Measurements from ENCODE around the gene TMEM132E.

TMEM132E gene

DNA sequence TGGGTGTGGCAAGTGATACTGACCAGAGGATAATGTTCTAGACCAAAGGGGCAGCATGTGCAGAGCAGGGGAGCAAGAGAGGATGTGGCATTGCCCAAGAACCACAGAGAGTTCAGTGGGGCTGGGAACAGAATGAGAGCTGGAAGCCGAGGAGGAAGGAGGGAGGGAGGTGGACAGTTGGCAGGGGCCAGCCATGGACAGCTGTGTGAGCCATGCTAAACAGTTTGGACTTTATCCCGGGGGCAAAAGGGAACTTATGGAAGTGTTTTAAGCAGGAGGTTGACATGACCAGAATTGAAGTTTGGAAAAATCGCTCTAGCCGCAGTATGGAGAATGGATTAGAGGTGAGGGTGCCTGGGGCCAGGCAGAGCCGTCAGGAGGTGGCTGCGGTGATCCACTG is 29.4 kb upstream of the TMEM132E start:
- H3K9me3 ChIP-seq (ENCODE audit: control insufficient read depth, insufficient read depth, low read length): no peaks in the 10 kb centered on the region
- H3K27ac ChIP-seq (ENCODE audit: low read length): no peak overlapping the region
- no CpG with 5 or more reads among the region's 6 CpGs for WGBS (ENCODE audit: insufficient coverage, insufficient read length)
- DNase-seq (ENCODE audit: low read depth, low spot score): no peak
- H3K4me3 ChIP-seq (ENCODE audit: low read length): no peak overlapping the region
- no peaks in the 10 kb centered on the region for H3K27me3 ChIP-seq (ENCODE audit: control insufficient read depth, insufficient read depth, low read length)
- no peaks in the 10 kb centered on the region for H3K36me3 ChIP-seq (ENCODE audit: control insufficient read depth, insufficient read depth, low read length)
- no peaks in the 10 kb centered on the region for H3K4me1 ChIP-seq (ENCODE audit: control insufficient read depth, insufficient read depth, low read length)

GRCh38 chr17:34553907-34554306 is 25.5 kb upstream of the TMEM132E start:
- no CpG with 5 or more reads among the region's 4 CpGs for WGBS (ENCODE audit: insufficient coverage, insufficient read length)
- no peak for DNase-seq (ENCODE audit: low read depth, low spot score)
- H3K27me3 ChIP-seq (ENCODE audit: control insufficient read depth, insufficient read depth, low read length): no peaks in the 10 kb centered on the region
- no peak overlapping the region for H3K27ac ChIP-seq (ENCODE audit: low read length)
- no peaks in the 10 kb centered on the region for H3K4me1 ChIP-seq (ENCODE audit: control insufficient read depth, insufficient read depth, low read length)
- no peak overlapping the region for H3K4me3 ChIP-seq (ENCODE audit: low read length)
- H3K36me3 ChIP-seq (ENCODE audit: control insufficient read depth, insufficient read depth, low read length): no peaks in the 10 kb centered on the region
- no peaks in the 10 kb centered on the region for H3K9me3 ChIP-seq (ENCODE audit: control insufficient read depth, insufficient read depth, low read length)

DNA sequence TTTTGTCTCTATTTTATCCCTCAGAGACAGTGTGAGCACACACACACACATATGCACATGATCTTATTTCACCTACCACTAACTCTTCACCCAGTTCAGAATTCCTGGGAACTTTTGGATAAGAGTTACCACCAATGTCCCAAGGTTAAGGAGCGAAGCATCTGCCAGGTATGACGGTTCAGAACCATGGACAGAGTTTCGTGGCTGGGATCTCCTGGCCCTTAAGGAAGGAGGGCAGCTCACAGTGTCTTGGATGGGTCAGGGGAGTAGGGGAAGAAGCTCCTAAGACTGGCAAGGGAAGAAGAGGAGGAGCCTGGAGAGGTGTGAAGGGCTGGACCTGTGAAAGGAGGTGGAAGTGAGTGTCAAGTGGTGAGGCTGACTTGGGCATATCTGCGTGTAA is 23.0 kb upstream of the TMEM132E start:
- DNase-seq (ENCODE audit: low read depth, low spot score): no peak
- no peak overlapping the region for H3K4me3 ChIP-seq (ENCODE audit: low read length)

GRCh38 chr17:34556931-34557330 is 22.5 kb upstream of the TMEM132E start:
- H3K4me1 ChIP-seq (ENCODE audit: control insufficient read depth, insufficient read depth, low read length): no peaks in the 10 kb centered on the region
- no peak overlapping the region for H3K4me3 ChIP-seq (ENCODE audit: low read length)
- no peaks in the 10 kb centered on the region for H3K27me3 ChIP-seq (ENCODE audit: control insufficient read depth, insufficient read depth, low read length)
- no peaks in the 10 kb centered on the region for H3K36me3 ChIP-seq (ENCODE audit: control insufficient read depth, insufficient read depth, low read length)
- WGBS (ENCODE audit: insufficient coverage, insufficient read length): no CpG with 5 or more reads among the region's 2 CpGs
- no peaks in the 10 kb centered on the region for H3K9me3 ChIP-seq (ENCODE audit: control insufficient read depth, insufficient read depth, low read length)
- no peak for DNase-seq (ENCODE audit: low read depth, low spot score)
- H3K27ac ChIP-seq (ENCODE audit: low read length): no peak overlapping the region

More for the DNA sequence above, 23.0 kb upstream of the TMEM132E start:
- Histone ChIP-seq H3K27ac (ENCODE audit: low read length) (no peak overlapping the region), H3K4me1 (ENCODE audit: control insufficient read depth, insufficient read depth, low read length) (no peaks in the 10 kb centered on the region), H3K9me3 (ENCODE audit: control insufficient read depth, insufficient read depth, low read length) (no peaks in the 10 kb centered on the region), H3K27me3 (ENCODE audit: control insufficient read depth, insufficient read depth, low read length) (no peaks in the 10 kb centered on the region), H3K36me3 (ENCODE audit: control insufficient read depth, insufficient read depth, low read length) (no peaks in the 10 kb centered on the region)
- WGBS (ENCODE audit: insufficient coverage, insufficient read length): no CpG with 5 or more reads among the region's 4 CpGs

DNA sequence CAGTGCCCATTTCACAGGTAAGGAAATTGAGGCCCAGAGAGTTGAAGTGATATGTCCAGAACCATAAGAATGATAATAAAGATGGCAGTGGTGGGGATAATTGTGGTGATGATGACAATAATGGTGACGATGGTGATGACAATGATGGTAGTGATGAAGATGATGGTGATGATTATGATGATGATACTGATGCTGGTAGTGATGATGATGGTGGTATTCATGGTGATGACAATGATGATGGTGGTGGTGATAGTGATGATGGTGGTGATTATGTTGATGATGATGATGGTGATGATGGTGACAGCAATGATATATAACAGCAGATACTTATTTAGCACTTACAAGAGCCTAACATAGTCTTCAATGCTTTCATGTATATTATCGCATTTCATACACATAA is 18.1 kb upstream of the TMEM132E start:
- no CpG with 5 or more reads among the region's 2 CpGs for WGBS (ENCODE audit: insufficient coverage, insufficient read length)
- Histone ChIP-seq H3K9me3 (ENCODE audit: control insufficient read depth, insufficient read depth, low read length) (no peaks in the 10 kb centered on the region), H3K27ac (ENCODE audit: low read length) (no peak overlapping the region), H3K27me3 (ENCODE audit: control insufficient read depth, insufficient read depth, low read length) (no peaks in the 10 kb centered on the region; the same call in 1 of the 2 replicates), H3K4me3 (ENCODE audit: low read length) (no peak overlapping the region), H3K36me3 (ENCODE audit: control insufficient read depth, insufficient read depth, low read length) (no peaks in the 10 kb centered on the region), H3K4me1 (ENCODE audit: control insufficient read depth, insufficient read depth, low read length) (no peaks in the 10 kb centered on the region)
- DNase-seq (ENCODE audit: low read depth, low spot score): no peak

DNA sequence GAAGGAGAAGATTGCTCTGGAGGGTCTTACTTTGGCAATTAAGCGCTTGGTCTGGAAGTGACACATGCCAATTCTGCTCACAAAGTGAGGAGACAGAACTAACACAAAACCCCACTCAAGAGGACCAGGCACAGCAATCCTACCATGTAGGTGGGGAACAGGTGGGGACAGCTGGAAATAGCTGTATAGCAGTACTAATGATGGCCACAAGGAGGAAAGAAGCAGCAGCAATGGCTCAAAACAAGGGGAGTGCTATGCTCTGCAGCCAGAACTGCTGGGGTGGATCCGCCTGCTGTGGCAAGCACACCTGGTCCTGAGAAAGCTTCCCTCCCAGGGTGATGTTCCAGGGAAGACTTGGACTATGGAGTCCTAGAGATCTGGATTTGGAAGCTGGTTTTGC is 17.0 kb upstream of the TMEM132E start:
- no peak overlapping the region for H3K4me3 ChIP-seq (ENCODE audit: low read length)
- DNase-seq (ENCODE audit: low read depth, low spot score): no peak
- no peaks in the 10 kb centered on the region for H3K9me3 ChIP-seq (ENCODE audit: control insufficient read depth, insufficient read depth, low read length)
- no peaks in the 10 kb centered on the region; the same call in 1 of the 2 replicates for H3K27me3 ChIP-seq (ENCODE audit: control insufficient read depth, insufficient read depth, low read length)
- H3K27ac ChIP-seq (ENCODE audit: low read length): no peak overlapping the region
- H3K4me1 ChIP-seq (ENCODE audit: control insufficient read depth, insufficient read depth, low read length): no peaks in the 10 kb centered on the region
- H3K36me3 ChIP-seq (ENCODE audit: control insufficient read depth, insufficient read depth, low read length): no peaks in the 10 kb centered on the region
- WGBS (ENCODE audit: insufficient coverage, insufficient read length): no CpG with 5 or more reads among the region's 2 CpGs

DNA sequence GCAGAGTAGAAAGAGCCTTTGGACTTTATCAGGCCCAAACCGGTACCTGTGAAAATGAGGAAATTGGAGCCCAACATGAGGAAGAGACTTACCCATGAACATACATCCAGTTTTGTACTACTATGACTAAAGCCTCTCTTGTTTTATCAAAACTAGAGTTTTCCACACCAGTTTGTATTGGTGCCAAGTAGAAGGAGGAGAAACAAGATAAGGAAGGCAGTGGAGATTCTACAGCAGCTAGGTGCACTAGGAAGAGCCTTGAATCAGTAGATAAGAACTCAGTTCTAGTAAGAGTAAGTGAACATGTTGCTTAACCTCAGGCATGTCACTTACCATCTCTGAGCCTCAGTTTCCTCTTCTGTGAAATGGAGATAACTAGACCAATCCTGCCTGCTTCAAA is 13.7 kb upstream of the TMEM132E start:
- Histone ChIP-seq H3K4me3 (ENCODE audit: low read length) (no peak overlapping the region), H3K4me1 (ENCODE audit: control insufficient read depth, insufficient read depth, low read length) (no peaks in the 10 kb centered on the region), H3K27me3 (ENCODE audit: control insufficient read depth, insufficient read depth, low read length) (no peaks in the 10 kb centered on the region; the same call in 1 of the 2 replicates), H3K36me3 (ENCODE audit: control insufficient read depth, insufficient read depth, low read length) (no peaks in the 10 kb centered on the region), H3K9me3 (ENCODE audit: control insufficient read depth, insufficient read depth, low read length) (no peaks in the 10 kb centered on the region), H3K27ac (ENCODE audit: low read length) (no peak overlapping the region)
- WGBS (ENCODE audit: insufficient coverage, insufficient read length): no CpG with 5 or more reads among the region's 1 CpG
- no peak for DNase-seq (ENCODE audit: low read depth, low spot score)

DNA sequence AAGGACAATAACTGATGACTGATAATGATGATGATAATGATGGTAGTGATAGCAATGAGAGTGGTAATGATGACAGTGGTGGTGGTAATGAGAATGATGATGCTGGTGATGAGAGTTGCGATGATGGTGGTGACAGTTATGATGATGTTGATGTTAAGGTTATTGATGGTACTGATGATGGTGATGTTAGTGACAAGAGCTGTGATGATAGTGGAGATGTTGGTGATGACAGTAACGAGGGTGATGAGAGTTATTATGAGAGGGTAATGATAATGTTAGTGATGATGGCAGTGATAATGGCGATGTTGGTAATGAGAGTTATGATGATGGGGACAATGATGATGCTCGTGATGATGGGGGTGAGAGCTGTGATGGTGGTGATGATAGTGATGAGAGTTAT is 13.2 kb upstream of the TMEM132E start:
- DNase-seq (ENCODE audit: low read depth, low spot score): no peak
- no peaks in the 10 kb centered on the region for H3K9me3 ChIP-seq (ENCODE audit: control insufficient read depth, insufficient read depth, low read length)
- no peaks in the 10 kb centered on the region for H3K36me3 ChIP-seq (ENCODE audit: control insufficient read depth, insufficient read depth, low read length)
- H3K27me3 ChIP-seq (ENCODE audit: control insufficient read depth, insufficient read depth, low read length): no peaks in the 10 kb centered on the region; the same call in 1 of the 2 replicates
- H3K27ac ChIP-seq (ENCODE audit: low read length): no peak overlapping the region
- H3K4me3 ChIP-seq (ENCODE audit: low read length): no peak overlapping the region
- no peaks in the 10 kb centered on the region for H3K4me1 ChIP-seq (ENCODE audit: control insufficient read depth, insufficient read depth, low read length)
- WGBS (ENCODE audit: insufficient coverage, insufficient read length): 100% methylated on average over 4 of the region's 4 CpGs

DNA sequence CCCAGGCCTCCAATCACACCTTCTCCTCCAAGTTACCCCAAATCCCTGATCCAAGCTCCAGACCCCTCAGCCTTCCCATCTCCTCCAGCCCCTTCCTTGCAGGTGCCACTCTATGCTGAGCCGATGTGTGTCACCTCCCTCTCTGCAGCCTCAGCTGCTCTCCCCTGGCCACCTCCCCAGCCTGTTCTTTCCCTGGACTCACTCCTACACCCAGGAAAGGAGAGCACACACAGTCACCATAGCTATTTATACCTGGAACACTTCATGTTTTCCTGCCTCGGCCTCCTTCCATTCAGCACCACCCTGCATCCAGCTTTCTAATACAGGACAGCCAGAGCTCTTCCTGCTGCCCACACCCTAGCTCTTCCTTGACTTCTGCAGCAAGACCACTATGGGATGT is 12.5 kb upstream of the TMEM132E start:
- no CpG with 5 or more reads among the region's 2 CpGs for WGBS (ENCODE audit: insufficient coverage, insufficient read length)
- H3K4me3 ChIP-seq (ENCODE audit: low read length): no peak overlapping the region
- H3K36me3 ChIP-seq (ENCODE audit: control insufficient read depth, insufficient read depth, low read length): no peaks in the 10 kb centered on the region
- no peaks in the 10 kb centered on the region for H3K4me1 ChIP-seq (ENCODE audit: control insufficient read depth, insufficient read depth, low read length)
- H3K27me3 ChIP-seq (ENCODE audit: control insufficient read depth, insufficient read depth, low read length): no peaks in the 10 kb centered on the region; the same call in 1 of the 2 replicates
- no peaks in the 10 kb centered on the region for H3K9me3 ChIP-seq (ENCODE audit: control insufficient read depth, insufficient read depth, low read length)
- no peak for DNase-seq (ENCODE audit: low read depth, low spot score)
- no peak overlapping the region for H3K27ac ChIP-seq (ENCODE audit: low read length)

GRCh38 chr17:34567691-34568465 is 11.5 kb upstream of the TMEM132E start:
- Histone ChIP-seq H3K4me3 (ENCODE audit: low read length) (no peak overlapping the region), H3K27me3 (ENCODE audit: control insufficient read depth, insufficient read depth, low read length) (no peaks in the 10 kb centered on the region; the same call in 1 of the 2 replicates), H3K27ac (ENCODE audit: low read length) (no peak overlapping the region), H3K36me3 (ENCODE audit: control insufficient read depth, insufficient read depth, low read length) (no peaks in the 10 kb centered on the region), H3K4me1 (ENCODE audit: control insufficient read depth, insufficient read depth, low read length) (no peaks in the 10 kb centered on the region), H3K9me3 (ENCODE audit: control insufficient read depth, insufficient read depth, low read length) (no peaks in the 10 kb centered on the region)
- WGBS (ENCODE audit: insufficient coverage, insufficient read length): no CpG with 5 or more reads among the region's 11 CpGs
- no peak for DNase-seq (ENCODE audit: low read depth, low spot score)

GRCh38 chr17:34568953-34569352 is 10.4 kb upstream of the TMEM132E start:
- no peaks in the 10 kb centered on the region for H3K36me3 ChIP-seq (ENCODE audit: control insufficient read depth, insufficient read depth, low read length)
- WGBS (ENCODE audit: insufficient coverage, insufficient read length): no CpG with 5 or more reads among the region's 6 CpGs
- H3K4me1 ChIP-seq (ENCODE audit: control insufficient read depth, insufficient read depth, low read length): no peaks in the 10 kb centered on the region
- no peak for DNase-seq (ENCODE audit: low read depth, low spot score)
- no peaks in the 10 kb centered on the region; the same call in 1 of the 2 replicates for H3K27me3 ChIP-seq (ENCODE audit: control insufficient read depth, insufficient read depth, low read length)
- no peak overlapping the region for H3K4me3 ChIP-seq (ENCODE audit: low read length)
- H3K27ac ChIP-seq (ENCODE audit: low read length): no peak overlapping the region
- no peaks in the 10 kb centered on the region for H3K9me3 ChIP-seq (ENCODE audit: control insufficient read depth, insufficient read depth, low read length)
